ENCODE results near the gene TRO. TPM values are rescaled to one million over a fixed set of nuclear protein-coding genes. Genes with fewer than 3 reads are reported as not detected.

TRO gene
- polyA plus RNA-seq, 1 donor from 2014 or later: 361 TPM

DNA sequence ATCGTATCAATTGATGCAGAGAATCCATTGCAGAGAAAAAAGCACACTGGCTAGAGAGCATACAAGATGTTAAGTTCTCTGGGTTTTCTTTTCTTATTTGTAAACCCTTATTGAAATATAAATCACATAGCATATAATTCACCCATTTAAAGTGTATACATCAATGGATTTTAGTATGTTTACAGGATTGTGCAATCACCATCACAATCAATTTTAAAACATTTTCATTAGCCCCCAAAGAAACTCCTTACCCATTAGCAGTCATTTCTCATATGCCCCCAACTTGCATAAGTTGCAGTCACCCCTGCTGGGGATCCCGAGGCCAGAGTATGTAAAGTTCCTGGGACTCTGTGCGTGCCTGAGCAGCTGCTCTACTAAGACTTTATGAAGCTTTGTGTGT, 34.9 kb upstream of the TRO start:
- H3K27ac ChIP-seq (ENCODE audit: low read length): no peak overlapping the region
- H3F3A ChIP-seq (ENCODE audit: insufficient read depth, low read length, poor library complexity, severe bottlenecking): no peaks in the 10 kb centered on the region
- H4K20me1 ChIP-seq (ENCODE audit: insufficient read depth): no peaks in the 10 kb centered on the region
- no peaks in the 10 kb centered on the region for H3K9me2 ChIP-seq (ENCODE audit: insufficient read depth, low read length)
- TF ChIP-seq POLR2AphosphoS5 (IDR thresholded peaks at IDR 0.05) (no peak), EP300 (conservative IDR thresholded peaks at IDR 0.05; ENCODE audit: poor library complexity, severe bottlenecking) (no peak), MXI1 (conservative IDR thresholded peaks at IDR 0.05; ENCODE audit: poor library complexity, severe bottlenecking) (no peak), RAD21 (conservative IDR thresholded peaks at IDR 0.05) (no peak), EZH2 (IDR thresholded peaks at IDR 0.05; ENCODE audit: borderline replicate concordance, insufficient read depth, low read length, poor library complexity, severe bottlenecking) (no peak), SMC3 (conservative IDR thresholded peaks at IDR 0.05; ENCODE audit: poor library complexity) (no peak), TAF1 (IDR thresholded peaks at IDR 0.05; ENCODE audit: low read depth) (no peak)
- TF ChIP-seq, protein P1, sequence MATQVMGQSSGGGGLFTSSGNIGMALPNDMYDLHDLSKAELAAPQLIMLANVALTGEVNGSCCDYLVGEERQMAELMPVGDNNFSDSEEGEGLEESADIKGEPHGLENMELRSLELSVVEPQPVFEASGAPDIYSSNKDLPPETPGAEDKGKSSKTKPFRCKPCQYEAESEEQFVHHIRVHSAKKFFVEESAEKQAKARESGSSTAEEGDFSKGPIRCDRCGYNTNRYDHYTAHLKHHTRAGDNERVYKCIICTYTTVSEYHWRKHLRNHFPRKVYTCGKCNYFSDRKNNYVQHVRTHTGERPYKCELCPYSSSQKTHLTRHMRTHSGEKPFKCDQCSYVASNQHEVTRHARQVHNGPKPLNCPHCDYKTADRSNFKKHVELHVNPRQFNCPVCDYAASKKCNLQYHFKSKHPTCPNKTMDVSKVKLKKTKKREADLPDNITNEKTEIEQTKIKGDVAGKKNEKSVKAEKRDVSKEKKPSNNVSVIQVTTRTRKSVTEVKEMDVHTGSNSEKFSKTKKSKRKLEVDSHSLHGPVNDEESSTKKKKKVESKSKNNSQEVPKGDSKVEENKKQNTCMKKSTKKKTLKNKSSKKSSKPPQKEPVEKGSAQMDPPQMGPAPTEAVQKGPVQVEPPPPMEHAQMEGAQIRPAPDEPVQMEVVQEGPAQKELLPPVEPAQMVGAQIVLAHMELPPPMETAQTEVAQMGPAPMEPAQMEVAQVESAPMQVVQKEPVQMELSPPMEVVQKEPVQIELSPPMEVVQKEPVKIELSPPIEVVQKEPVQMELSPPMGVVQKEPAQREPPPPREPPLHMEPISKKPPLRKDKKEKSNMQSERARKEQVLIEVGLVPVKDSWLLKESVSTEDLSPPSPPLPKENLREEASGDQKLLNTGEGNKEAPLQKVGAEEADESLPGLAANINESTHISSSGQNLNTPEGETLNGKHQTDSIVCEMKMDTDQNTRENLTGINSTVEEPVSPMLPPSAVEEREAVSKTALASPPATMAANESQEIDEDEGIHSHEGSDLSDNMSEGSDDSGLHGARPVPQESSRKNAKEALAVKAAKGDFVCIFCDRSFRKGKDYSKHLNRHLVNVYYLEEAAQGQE (IDR thresholded peaks at IDR 0.05; ENCODE audit: borderline replicate concordance): no peak
- TF ChIP-seq, protein P2, sequence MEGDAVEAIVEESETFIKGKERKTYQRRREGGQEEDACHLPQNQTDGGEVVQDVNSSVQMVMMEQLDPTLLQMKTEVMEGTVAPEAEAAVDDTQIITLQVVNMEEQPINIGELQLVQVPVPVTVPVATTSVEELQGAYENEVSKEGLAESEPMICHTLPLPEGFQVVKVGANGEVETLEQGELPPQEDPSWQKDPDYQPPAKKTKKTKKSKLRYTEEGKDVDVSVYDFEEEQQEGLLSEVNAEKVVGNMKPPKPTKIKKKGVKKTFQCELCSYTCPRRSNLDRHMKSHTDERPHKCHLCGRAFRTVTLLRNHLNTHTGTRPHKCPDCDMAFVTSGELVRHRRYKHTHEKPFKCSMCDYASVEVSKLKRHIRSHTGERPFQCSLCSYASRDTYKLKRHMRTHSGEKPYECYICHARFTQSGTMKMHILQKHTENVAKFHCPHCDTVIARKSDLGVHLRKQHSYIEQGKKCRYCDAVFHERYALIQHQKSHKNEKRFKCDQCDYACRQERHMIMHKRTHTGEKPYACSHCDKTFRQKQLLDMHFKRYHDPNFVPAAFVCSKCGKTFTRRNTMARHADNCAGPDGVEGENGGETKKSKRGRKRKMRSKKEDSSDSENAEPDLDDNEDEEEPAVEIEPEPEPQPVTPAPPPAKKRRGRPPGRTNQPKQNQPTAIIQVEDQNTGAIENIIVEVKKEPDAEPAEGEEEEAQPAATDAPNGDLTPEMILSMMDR (IDR thresholded peaks at IDR 0.05; ENCODE audit: poor library complexity, severe bottlenecking): no peak
- no peak overlapping the region for H3K4me3 ChIP-seq (ENCODE audit: low read length)
- no peak overlapping the region for H2AFZ ChIP-seq (ENCODE audit: low read depth, low read length)
- no peak overlapping the region for H3K9ac ChIP-seq (ENCODE audit: low read length)
- no peaks in the 10 kb centered on the region for H3K27me3 ChIP-seq (ENCODE audit: insufficient read depth, low read depth, low read length)
- H3K9me3 ChIP-seq (ENCODE audit: low read length): no peaks in the 10 kb centered on the region
- no peaks in the 10 kb centered on the region for H3K36me3 ChIP-seq (ENCODE audit: insufficient read depth, low read length)
- H3K79me2 ChIP-seq (replicated peaks; ENCODE audit: insufficient read depth, low read length): no peaks in the 10 kb centered on the region
- H3K4me2 ChIP-seq (ENCODE audit: low read length): no peak overlapping the region

DNA sequence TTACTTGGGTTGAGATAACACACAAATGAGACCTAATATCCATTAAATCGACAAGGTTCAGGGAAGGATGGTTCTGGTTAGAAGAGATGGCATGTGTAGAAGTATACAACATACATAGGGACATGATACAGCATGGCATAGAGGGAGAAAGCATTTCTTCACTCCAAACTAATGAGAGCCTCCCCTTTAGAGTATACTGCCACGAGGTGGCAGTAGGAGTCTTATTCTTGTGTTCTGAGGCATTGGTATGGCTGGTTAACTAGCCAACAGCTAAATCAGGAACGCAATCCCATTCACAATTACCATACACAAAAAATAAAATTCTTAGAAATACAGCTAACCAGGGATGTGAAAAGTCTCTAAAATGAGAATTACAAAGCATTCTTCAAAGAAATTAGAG, 29.1 kb upstream of the TRO start:
- Histone ChIP-seq H3K4me2 (ENCODE audit: low read length) (no peak overlapping the region), H3F3A (ENCODE audit: insufficient read depth, low read length, poor library complexity, severe bottlenecking) (no peaks in the 10 kb centered on the region), H4K20me1 (ENCODE audit: insufficient read depth) (no peaks in the 10 kb centered on the region), H3K4me3 (ENCODE audit: low read length) (no peak overlapping the region), H3K27me3 (ENCODE audit: insufficient read depth, low read depth, low read length) (no peaks in the 10 kb centered on the region), H2AFZ (ENCODE audit: low read depth, low read length) (no peak overlapping the region), H3K9me2 (ENCODE audit: insufficient read depth, low read length) (no peaks in the 10 kb centered on the region), H3K9ac (ENCODE audit: low read length) (no peak overlapping the region), H3K9me3 (ENCODE audit: low read length) (no peaks in the 10 kb centered on the region), H3K36me3 (ENCODE audit: insufficient read depth, low read length) (no peaks in the 10 kb centered on the region), H3K79me2 (replicated peaks; ENCODE audit: insufficient read depth, low read length) (no peaks in the 10 kb centered on the region), H3K27ac (ENCODE audit: low read length) (no peak overlapping the region)
- TF ChIP-seq EP300 (conservative IDR thresholded peaks at IDR 0.05; ENCODE audit: poor library complexity, severe bottlenecking) (no peak), SMC3 (conservative IDR thresholded peaks at IDR 0.05; ENCODE audit: poor library complexity) (peak; percentile 22)

DNA sequence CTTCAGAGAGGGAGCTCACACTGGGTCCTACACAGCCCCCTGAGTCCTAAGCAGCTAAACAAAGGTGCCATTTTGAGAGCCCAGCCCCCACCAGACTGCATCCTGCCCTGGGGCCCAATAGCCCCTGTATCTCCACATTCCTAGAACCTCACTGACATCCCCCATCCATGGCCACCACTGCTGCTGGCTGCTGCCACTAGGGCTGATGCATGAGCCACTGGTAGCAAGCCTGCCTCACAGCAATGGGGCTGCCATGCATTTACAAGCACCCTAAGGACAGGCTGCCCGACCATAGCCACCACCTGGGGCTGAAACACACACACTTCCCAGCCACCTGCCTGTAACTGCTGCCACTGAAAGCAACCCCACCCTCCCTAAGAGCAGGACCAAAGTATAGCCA, 26.5 kb upstream of the TRO start:
- Histone ChIP-seq H3F3A (ENCODE audit: insufficient read depth, low read length, poor library complexity, severe bottlenecking) (no peaks in the 10 kb centered on the region), H3K79me2 (replicated peaks; ENCODE audit: insufficient read depth, low read length) (no peaks in the 10 kb centered on the region), H3K36me3 (ENCODE audit: insufficient read depth, low read length) (no peaks in the 10 kb centered on the region), H3K27me3 (ENCODE audit: insufficient read depth, low read depth, low read length) (no peaks in the 10 kb centered on the region), H3K4me2 (ENCODE audit: low read length) (no peak overlapping the region), H2AFZ (ENCODE audit: low read depth, low read length) (no peak overlapping the region), H3K9me2 (ENCODE audit: insufficient read depth, low read length) (no peaks in the 10 kb centered on the region), H4K20me1 (ENCODE audit: insufficient read depth) (no peaks in the 10 kb centered on the region), H3K4me3 (ENCODE audit: low read length) (no peak overlapping the region), H3K9ac (ENCODE audit: low read length) (no peak overlapping the region), H3K27ac (ENCODE audit: low read length) (no peak overlapping the region), H3K9me3 (ENCODE audit: low read length) (no peaks in the 10 kb centered on the region)
- no peak for TF ChIP-seq EZH2 (IDR thresholded peaks at IDR 0.05; ENCODE audit: borderline replicate concordance, insufficient read depth, low read length, poor library complexity, severe bottlenecking)
- no peak for TF ChIP-seq RAD21 (conservative IDR thresholded peaks at IDR 0.05)
- no peak for TF ChIP-seq POLR2AphosphoS5 (IDR thresholded peaks at IDR 0.05)
- TF ChIP-seq MXI1 (conservative IDR thresholded peaks at IDR 0.05; ENCODE audit: poor library complexity, severe bottlenecking): no peak
- TF ChIP-seq, protein P1 (IDR thresholded peaks at IDR 0.05; ENCODE audit: borderline replicate concordance): no peak
- TF ChIP-seq, protein P2 (IDR thresholded peaks at IDR 0.05; ENCODE audit: poor library complexity, severe bottlenecking): no peak
- no peak for TF ChIP-seq TAF1 (IDR thresholded peaks at IDR 0.05; ENCODE audit: low read depth)
- TF ChIP-seq EP300 (conservative IDR thresholded peaks at IDR 0.05; ENCODE audit: poor library complexity, severe bottlenecking): no peak
- TF ChIP-seq SMC3 (conservative IDR thresholded peaks at IDR 0.05; ENCODE audit: poor library complexity): no peak

Data from neural cell (in vitro differentiated cells).